Measurements from ENCODE around the gene PXYLP1. TPM values are rescaled to one million over a fixed set of nuclear protein-coding genes. Genes with fewer than 3 reads are reported as not detected.

The PXYLP1 gene
- total RNA-seq, 1 donor = 9.1 TPM

DNA sequence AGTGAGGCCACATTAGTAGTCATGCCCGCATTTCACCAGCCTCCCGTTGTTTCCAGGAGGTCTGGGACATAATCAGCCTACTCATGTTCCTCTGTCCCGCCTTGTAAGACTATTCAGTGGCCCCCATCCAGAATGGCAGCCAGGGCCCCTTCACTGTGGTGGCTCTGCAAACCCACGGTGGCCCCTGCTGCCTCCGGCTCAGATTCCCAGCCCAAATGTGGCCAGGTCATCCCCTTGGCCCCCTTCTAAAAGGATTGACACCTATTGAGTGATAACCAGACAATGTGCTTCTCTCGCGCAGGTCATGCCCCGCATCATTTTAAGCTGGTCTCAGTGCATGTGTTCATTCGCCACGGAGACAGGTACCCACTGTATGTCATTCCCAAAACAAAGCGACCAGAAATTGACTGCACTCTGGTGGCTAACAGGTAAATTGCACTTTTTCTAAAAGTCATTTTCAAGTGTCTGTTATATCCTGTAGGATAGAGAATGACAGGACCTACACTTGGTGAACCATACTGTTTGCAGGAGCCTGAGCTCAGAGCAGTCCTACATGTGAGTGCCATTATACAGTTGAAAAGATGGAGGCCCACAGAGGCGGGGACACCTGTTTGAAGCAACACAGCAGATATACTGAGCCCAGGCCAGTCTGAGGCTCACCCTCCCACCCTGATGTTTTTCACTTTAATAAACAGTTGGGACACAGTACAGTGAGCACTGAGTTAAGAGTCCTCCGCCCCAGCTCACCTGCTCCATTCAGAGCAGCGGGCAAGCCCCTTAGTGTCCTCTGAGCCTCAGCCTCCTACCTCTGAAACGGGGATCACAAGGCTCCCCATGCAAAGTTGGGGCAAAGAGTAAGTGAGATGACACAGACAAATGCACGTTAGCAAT is 47.7 kb downstream of the PXYLP1 start:
- peak; percentile 40 for DNase-seq (ENCODE audit: low read depth)
- H3K4me3 ChIP-seq (ENCODE audit: low read depth, low read length) = no peak overlapping the region
- TF ChIP-seq, protein P1, sequence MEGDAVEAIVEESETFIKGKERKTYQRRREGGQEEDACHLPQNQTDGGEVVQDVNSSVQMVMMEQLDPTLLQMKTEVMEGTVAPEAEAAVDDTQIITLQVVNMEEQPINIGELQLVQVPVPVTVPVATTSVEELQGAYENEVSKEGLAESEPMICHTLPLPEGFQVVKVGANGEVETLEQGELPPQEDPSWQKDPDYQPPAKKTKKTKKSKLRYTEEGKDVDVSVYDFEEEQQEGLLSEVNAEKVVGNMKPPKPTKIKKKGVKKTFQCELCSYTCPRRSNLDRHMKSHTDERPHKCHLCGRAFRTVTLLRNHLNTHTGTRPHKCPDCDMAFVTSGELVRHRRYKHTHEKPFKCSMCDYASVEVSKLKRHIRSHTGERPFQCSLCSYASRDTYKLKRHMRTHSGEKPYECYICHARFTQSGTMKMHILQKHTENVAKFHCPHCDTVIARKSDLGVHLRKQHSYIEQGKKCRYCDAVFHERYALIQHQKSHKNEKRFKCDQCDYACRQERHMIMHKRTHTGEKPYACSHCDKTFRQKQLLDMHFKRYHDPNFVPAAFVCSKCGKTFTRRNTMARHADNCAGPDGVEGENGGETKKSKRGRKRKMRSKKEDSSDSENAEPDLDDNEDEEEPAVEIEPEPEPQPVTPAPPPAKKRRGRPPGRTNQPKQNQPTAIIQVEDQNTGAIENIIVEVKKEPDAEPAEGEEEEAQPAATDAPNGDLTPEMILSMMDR (IDR thresholded peaks at IDR 0.05; ENCODE audit: insufficient read depth, low read length) = peak; percentile 59

DNA sequence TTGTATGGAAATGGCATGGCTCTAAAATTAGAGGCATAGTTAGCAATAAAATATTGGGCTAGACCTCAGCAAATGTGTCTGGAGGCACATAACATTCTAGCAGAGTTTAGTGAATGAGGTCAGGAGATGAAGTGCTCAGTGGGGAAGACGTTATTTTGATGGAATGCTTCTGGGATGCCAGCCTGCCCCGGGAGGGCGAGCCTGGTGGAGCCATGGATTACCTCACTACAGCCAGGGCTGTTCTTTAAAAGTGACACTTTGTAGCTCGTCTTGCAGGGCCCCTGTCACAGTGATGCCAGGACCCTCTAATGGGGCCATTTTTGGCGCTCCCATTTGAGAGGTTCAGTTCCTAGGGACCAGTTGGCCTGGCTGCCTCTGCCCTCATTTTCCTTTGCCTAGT is 48.5 kb downstream of the PXYLP1 start:
- no peak overlapping the region for H3K4me3 ChIP-seq (ENCODE audit: low read depth, low read length)
- peak; percentile 41 for DNase-seq (ENCODE audit: low read depth)
- TF ChIP-seq, protein P1 (IDR thresholded peaks at IDR 0.05; ENCODE audit: insufficient read depth, low read length) = no peak

DNA sequence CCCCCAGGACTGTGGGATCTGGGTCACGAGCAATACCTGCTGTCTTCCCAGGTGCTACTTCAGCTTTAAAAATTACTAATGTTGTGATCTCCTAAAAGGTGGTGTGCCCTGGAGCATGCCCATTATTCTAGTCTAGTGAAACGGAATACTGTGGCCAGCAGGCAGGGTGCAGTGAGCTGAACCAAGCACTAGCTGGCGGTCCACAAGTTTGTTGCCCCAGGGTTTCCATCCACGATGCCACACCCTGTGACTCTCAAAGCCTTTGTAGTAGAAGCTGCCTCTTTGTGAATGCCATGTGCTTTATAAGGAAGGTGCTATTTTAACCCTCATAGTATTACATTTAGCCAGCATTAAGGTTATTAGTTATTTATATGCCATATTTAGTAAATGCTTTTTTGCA is 49.1 kb downstream of the PXYLP1 start:
- TF ChIP-seq, protein P1 (IDR thresholded peaks at IDR 0.05; ENCODE audit: insufficient read depth, low read length) = no peak
- no peak overlapping the region for H3K4me3 ChIP-seq (ENCODE audit: low read depth, low read length)
- DNase-seq (ENCODE audit: low read depth) = no peak

DNA sequence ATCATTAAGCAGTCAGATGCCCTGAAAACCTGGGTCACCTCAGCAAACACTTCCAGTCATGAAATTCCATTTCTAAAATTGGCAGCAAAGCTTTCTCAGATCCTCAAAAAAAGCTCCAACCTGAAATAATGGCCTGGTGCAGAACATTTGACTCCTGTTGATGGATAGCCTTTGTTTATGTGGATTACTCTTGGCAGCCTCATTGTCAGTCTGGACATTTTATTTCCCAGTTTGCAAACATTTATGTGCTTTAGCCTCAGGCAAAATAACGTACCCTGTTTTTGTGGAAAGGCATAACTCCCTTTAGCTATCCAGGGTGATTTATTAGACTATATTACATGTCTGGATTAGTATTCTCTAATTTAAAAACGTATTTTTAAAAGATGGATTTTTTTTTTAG is 53.9 kb downstream of the PXYLP1 start:
- TF ChIP-seq, protein P1 (IDR thresholded peaks at IDR 0.05; ENCODE audit: insufficient read depth, low read length) = no peak
- no peak for DNase-seq (ENCODE audit: low read depth)
- no peak overlapping the region for H3K4me3 ChIP-seq (ENCODE audit: low read depth, low read length)

DNA sequence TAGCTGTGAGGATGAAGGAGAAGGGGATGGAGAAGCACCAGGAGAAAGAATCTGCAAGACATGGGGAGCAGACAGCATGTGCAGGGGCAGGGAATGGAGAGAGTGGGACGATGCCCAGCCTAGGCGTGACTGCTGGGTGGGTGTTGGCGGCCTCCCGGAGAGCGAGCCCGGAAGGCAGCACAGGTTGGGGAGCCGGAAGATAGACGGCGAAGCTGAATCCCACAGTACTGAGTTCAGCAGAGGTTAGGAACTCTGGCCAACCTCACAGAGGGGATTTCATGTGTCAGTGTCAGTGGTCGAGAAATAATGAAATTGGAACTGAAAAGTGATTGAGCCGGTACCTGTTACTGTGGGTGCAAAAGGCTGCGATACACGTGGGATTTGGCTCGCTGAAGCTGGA is 55.2 kb downstream of the PXYLP1 start:
- TF ChIP-seq, protein P1 (IDR thresholded peaks at IDR 0.05; ENCODE audit: insufficient read depth, low read length) = no peak
- H3K4me3 ChIP-seq (ENCODE audit: low read depth, low read length) = no peak overlapping the region
- no peak for DNase-seq (ENCODE audit: low read depth)

DNA sequence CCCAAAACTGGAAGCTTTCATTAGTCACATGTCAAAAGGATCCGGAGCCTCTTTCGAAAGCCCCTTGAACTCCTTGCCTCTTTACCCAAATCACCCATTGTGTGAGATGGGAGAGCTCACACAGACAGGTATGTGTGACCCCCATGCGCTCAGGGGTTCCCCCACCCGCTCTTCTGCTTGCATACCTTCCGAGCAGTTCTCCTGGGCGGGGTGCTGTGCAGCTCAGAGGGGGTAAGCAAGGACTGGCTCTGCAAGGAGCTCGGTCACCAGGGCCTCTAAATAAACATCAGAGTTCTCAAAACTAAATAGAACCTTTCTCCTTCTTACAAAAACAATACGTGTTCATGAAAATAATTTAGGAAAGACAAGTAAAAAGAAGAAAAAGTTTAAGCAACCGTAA is 55.7 kb downstream of the PXYLP1 start:
- TF ChIP-seq, protein P1 (IDR thresholded peaks at IDR 0.05; ENCODE audit: insufficient read depth, low read length) = no peak
- no peak overlapping the region for H3K4me3 ChIP-seq (ENCODE audit: low read depth, low read length)
- DNase-seq (ENCODE audit: low read depth) = no peak

All from fibroblast of the aortic adventitia (primary cell).